Ishikawa (cell line): ENCODE measurements around the gene ATP2B1.

Experiments used
- EGR1 ChIP-seq: IDR thresholded peaks from 2 replicates; pipeline ENCODE4 v1.6.1; 2012
- FOXM1 ChIP-seq: IDR thresholded peaks from 2 replicates; pipeline ENCODE4 v1.6.1; 2012; ENCODE audit warnings: low read depth, borderline replicate concordance
- RAD21 ChIP-seq: IDR thresholded peaks from 2 replicates; pipeline ENCODE4 v1.6.1; 2012; ENCODE audit warnings: low read depth
- TAF1 ChIP-seq: IDR thresholded peaks from 2 replicates; pipeline ENCODE4 v1.6.1; 2012; ENCODE audit warnings: low read depth, mild to moderate bottlenecking
- YY1 ChIP-seq: IDR thresholded peaks from 2 replicates; pipeline ENCODE4 v1.6.1; 2012; ENCODE audit warnings: low read depth

DNA sequence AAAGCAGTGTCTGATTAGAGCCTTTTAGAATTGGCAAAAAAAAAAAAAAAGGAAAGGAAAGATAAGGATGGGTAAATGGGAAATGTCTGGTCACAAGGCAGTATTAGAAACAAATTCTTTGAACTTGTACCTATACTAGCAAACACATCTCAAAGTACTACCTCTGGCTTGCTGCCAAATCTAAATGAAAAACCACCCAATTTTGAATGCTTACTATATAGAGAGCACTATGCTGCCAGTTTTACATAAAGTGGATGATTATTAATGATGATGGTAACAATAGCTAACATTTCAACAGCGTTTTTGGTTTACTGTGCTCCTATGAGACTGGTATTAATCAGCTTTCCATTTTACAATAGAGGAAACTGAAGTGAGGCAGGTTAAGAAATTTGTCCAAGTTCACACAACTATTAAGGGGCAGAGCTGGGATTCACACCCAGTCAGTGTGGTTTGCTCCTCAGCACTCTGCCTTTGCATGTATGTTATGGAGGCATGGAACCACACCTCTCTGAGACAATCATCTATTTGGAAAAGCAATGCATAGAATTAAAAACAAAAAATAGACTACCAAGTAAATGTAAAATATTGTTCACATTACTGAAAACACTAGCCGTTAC, 34.2 kb downstream of the ATP2B1 start:
- no peak for TF ChIP-seq EGR1
- TF ChIP-seq YY1: no peak
- no peak for TF ChIP-seq TAF1
- no peak for TF ChIP-seq RAD21
- TF ChIP-seq FOXM1: no peak
